GM19455 (cell line): ENCODE data around the gene UPK2.
"Not testable (repeated sequence)": the region's sequence is repeated elsewhere in the genome, so short reads cannot be mapped to it uniquely, and the experiment has no call there.

Experiments used
- ATAC-seq: cut with Tn5 transposase; IDR thresholded peaks from one replicate; pipeline ENCODE4 v1.9.1; 2021; ENCODE audit not compliant: unreplicated experiment

Gene UPK2

DNA sequence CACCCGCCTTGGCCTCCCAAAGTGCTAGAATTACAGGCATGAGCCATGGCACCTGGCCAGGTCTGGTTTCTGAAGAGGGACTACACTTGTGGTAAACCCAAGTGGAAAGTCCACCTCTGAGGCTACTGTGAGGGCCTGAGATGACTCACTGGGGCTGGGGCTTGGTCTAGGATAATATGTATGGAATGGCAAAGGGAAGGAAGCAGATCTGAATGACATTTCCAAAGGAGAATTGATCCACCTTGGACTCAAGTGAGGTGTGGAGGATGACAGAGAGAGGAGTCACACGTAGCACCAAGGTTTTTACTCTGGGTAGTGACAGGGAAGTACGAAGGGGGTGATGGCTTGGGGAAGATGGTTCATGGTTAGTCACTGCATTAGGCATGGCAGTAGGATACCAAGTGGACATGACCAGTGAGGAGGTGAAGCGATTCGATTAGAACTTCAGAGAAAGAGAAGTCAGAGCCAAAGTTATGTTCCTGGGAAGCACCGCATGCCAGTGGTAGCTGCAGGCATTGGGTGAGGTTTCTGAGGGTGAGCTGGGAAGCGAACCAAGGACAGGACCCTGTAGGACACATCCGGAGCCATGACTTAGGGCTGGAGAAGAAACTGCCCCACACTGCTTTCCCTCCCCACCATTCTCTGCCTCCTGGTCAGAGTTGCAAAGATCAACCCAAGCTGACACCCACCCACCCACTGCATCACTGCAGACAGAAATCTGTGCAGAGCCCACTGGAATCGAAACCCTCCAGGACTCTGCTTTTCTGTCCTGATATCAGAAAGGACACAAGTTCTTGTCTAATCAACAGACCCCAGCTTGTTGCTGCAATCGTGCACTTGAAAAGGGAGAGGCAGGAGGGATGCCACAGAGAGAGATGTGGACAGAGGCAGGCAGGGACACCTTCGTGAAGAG, 17.4 kb upstream of the UPK2 start:
- ATAC-seq = no peak

DNA sequence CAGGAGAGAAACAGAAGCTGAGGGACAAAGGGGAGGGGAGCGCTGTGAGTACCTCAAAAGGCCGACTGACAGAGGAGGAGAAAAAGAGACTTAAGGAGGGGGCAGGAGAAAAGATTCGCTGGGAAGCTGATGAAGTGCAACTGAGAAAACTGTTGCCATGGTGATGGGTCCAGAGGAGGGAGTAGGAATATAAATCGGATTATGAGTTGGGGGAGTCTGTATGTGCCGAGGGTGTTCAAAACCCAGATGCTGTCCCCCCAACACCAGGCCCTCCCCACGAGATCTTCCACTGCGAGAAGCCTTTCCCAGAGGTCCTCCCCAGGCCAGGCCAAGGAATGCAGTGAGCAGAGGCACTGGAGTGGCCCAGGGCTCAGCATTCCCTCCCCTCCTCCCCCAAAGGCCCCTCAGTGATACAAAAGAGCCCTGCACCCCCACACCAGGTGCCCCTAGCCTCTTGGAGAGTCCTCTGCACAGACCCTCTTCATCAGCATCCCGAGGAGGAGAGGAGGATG, 16.6 kb upstream of the UPK2 start:
- ATAC-seq = no peak

DNA sequence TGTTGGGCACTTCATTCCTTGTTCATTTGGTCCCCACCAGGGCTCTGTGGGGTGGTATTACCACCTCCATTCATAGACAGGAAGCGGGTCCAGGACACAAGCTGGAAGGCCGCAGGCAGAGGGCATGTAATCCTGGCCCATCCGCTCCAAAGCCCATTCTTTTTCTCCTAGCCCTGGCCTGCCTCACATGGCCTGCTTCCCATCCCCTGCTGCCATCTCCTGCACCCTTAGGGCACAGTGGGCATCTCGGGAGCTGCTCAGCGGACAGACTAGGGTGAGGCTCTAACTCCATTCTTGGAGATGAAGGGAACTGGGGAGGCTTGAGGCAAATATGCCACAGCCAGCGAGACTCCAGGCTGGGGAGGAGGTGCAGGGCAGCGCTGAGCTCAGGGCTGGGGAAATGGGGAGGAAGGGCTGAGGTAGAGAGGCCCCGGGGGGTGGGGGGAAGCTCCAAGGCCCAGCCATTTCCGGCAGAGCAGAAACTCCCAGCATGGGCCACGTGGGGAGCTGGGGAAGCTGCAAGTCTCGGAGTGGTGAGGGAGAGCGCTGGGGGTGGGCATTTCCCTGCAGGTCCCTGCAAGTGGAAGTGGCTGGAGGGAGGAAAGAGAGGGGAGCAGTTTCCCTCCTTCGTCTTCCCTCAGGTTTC, 16.0 kb upstream of the UPK2 start:
- ATAC-seq = no peak

DNA sequence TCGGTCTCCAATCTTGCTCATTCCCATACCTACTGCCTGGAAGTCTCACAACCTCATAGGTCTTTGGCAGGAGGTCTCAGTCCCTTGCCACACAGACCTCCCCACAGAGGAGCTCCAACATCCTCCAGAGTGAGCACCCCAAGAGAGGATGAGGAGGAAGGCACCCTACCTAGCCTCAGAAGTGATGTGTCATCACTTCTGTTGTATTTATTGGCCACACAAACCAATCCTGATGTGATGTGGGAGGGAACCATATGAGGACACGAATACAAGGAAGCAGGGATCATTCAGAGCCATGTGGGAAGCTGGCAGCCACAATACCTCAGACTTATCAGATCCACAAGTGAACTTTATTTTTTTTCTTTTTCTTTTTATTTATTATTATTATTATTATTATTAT, 9.0 kb upstream of the UPK2 start:
- no peak for ATAC-seq

DNA sequence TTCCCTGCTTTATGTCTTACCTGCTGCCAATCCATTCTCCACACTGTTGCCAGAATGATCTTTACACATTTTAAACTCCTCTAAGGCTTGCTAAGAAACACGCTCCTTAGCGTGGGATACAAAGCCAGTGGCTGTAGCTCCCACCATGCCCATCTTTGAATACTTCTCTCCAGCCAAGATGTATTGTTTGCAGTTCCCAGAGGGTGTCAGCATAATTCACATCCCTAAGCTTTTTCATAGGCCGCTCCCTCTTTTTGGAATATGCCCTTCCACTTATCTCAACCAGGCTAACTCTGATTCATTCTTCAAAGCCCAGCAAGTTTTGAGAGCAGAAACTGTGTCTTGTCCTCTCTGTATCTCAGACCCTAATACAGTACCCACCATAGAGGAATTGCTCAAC, 8.1 kb upstream of the UPK2 start:
- ATAC-seq = no peak

DNA sequence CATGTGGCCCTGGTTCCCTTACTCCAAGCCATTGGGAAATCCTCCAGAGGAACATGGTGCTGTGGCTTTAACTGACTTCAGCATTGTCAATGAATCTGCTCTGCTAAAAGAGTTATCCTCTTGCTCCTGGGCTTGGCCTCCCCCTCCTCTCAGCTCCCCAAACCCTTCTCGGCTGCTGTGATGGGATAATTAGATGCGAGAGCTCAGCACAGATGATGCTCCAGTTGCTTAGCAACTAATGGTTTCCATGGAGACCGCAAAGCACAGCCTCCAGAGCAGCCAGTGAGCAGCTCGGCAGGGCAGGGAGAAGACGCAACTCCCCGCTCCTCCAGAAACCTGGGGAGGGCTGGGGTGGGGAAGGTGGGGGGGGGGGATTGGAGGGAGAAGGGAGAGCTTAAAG, 2.8 kb upstream of the UPK2 start:
- no peak for ATAC-seq

DNA sequence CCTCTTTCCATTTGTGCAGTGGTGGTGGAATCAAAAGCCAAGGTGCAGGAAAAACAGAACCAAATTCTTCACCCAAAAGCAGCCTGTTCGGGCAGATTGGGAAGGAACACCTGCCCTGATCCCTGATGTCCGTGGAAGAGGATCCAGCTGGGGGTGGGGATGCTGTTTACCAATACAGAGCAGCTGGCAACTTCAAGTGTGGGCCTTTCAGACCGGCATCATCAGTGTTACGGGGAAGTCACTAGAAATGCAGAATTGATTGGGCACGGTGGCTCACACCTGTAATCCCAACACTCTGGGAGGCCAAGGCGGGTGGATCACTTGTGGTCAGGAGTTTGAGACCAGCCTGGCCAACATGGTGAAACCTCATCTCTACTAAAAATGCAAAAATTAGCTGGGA, 2.1 kb upstream of the UPK2 start:
- not testable (repeated sequence) for ATAC-seq

DNA sequence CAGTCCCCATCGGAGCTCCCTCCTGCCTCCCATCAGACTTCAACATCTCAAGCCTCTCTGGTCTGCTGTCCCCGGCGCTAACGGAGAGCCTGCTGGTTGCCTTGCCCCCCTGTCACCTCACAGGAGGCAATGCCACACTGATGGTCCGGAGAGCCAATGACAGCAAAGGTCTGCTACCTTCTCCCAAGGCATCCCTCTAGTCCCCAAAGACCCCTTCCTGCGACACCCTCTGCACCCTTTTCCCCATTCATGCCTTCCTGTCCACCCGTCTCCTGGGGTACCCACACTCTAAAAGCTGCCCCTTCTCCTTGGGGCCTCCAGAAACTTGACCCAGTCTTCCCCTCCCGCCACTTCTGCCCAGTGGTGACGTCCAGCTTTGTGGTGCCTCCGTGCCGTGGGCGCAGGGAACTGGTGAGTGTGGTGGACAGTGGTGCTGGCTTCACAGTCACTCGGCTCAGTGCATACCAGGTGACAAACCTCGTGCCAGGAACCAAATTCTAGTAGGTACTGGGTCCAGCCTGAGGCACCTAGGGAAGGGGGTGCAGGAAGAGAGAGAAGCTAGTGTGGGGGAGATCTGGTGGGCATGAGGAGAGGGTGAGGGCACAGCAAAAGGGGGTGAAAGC, 860 bp downstream of the UPK2 start:
- ATAC-seq = no peak

DNA sequence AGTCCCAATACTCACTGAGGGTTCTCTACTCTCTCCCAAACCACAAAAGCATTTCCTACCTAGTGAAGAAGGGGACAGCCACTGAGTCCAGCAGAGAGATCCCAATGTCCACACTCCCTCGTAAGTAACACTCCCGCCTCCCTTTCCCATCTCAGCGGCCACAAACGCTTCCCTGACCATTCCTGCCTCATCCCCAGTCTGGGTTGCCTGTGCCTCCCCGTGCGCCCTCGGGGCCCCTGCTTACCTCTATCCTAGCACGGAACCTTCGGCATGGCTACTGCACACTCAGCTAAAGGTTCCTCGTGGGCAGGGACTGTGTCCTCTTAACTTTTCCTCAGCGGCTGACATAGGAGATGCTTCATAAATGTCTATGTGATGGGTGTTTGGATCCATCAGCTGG, 1.5 kb downstream of the UPK2 start:
- ATAC-seq = no peak

DNA sequence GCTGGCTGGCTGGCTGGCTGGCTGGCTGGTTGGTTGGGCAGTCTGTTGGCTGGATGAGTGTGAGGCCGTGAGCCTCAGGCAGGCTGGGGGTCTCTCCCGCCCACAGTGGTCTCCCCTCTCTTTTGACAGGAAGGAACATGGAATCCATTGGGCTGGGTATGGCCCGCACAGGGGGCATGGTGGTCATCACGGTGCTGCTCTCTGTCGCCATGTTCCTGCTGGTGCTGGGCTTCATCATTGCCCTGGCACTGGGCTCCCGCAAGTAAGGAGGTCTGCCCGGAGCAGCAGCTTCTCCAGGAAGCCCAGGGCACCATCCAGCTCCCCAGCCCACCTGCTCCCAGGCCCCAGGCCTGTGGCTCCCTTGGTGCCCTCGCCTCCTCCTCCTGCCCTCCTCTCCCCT, 1.9 kb downstream of the UPK2 start:
- no peak for ATAC-seq

DNA sequence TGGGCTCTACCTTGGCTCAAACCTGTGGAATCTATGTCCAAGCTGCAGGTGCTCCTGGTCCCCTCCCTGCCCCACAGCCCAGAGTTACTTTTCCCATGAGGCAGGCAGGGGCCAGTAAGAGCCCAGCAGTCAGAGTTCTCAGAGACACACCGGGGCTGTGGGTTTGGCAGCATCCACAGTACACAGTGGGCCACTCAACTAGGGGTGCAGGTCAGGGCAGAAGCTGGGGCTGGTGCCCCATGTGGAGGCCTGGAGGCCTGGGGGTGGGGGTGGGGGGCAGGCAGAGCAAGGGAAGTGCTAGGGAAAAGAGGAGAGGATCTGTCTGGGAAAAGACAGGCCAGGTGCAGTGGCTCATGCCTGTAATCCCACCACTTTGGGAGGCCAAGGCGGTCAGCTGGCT, 2.5 kb downstream of the UPK2 start:
- no peak for ATAC-seq

DNA sequence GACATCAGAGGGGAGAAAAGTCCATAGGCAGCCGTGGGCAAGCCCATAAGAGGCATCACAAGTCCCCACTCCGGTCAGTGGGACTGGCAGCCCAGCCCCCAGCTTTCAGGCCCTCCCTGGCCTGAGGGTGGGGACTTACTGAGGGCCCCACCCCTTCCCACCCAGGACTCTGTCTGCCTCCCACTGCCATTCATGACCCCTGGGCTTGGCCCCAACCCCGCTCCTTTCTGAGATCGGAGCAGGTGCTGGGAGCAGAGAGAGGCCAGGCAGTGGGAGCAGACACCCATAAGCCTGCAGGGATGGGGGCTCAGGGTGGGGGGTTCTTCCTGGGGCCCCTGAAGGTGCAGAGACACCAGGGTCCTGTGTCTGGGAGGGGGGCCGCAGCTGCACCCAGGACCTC, 5.1 kb downstream of the UPK2 start:
- no peak for ATAC-seq

DNA sequence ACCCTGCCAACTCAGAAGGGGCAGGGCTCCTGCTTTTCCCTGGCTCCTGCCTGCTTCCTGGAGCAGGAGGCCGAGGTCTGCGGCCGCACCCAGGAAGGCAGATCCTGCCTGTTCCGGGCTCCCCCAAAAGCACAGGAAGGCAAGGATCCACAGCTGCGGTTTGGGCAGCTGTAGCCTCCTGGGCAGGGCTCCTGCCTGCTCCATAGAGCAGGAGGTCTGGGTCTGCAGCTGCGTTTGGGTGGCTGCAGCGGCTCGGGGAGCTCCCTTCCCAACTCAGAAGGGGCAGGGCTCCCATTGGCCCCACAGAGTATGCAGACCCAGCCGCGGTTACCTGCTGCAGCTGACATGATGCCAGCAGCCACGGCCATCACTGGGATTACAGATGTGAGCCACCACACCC, 5.5 kb downstream of the UPK2 start:
- no peak for ATAC-seq

DNA sequence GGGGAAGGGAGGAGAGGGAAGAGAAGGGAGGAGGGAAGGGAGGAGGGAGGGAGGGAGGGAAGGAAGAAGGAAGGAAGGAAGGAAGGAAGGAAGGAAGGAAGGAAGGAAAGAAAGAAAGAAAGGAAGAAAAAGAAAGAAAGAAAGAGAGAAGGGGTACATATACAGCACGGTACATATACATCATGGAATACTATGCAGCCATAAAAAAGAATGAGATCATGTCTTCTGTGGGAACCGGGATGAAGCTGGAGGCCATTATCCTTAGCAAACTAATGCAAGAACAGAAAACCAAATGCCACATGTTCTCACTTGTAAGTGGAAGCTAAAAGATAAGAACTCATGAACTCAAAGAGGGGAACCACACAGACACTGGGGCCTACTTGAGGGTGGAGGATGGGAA, 13.4 kb downstream of the UPK2 start:
- not testable (repeated sequence) for ATAC-seq

DNA sequence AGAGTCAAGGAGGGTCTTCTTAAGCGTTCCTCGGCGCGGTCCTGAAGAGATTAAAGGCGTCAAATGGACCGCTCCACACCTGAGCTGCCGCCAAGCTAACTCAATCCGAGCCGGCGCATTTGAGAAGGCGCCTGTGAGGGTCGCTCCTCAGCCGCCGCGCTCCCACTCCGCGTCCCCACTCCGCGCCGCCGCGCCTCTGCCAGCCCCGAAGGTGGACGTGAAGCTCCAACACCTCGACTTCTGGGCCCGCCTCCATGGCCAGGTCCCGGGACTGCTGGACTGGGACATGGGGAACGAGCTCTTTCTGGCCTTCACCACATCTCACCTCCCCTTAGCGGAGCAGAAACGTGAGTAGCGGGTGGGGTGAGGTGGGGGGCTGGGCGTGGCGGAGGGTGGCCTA, 15.5 kb downstream of the UPK2 start, which contains the start of gene FOXR1:
Gene FOXR1, plus strand, starts transcription at position 116 of the 400 bp plus-strand sequence. Its CDS starts 171 bp downstream, at position 287.
- no peak for ATAC-seq

DNA sequence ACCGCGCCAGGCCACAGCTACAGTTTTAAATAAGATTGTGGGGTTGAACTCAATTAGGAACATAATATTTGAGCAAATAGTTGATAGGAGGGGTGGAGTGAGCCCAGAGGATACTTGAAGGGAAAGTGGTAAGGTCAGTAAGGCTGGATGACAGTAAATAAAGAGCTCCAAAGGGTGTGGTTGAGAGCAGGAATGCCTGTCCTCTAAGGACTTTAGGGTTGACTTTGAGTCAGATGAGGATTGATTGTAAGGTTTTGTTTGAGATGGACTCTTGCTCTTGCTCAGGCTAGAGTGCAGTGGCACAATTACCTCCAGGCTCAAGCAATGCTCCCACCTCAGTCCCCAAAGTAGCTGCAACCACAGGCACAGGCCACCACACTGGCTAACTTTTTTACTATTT, 17.9 kb downstream of the UPK2 start:
- no peak for ATAC-seq

DNA sequence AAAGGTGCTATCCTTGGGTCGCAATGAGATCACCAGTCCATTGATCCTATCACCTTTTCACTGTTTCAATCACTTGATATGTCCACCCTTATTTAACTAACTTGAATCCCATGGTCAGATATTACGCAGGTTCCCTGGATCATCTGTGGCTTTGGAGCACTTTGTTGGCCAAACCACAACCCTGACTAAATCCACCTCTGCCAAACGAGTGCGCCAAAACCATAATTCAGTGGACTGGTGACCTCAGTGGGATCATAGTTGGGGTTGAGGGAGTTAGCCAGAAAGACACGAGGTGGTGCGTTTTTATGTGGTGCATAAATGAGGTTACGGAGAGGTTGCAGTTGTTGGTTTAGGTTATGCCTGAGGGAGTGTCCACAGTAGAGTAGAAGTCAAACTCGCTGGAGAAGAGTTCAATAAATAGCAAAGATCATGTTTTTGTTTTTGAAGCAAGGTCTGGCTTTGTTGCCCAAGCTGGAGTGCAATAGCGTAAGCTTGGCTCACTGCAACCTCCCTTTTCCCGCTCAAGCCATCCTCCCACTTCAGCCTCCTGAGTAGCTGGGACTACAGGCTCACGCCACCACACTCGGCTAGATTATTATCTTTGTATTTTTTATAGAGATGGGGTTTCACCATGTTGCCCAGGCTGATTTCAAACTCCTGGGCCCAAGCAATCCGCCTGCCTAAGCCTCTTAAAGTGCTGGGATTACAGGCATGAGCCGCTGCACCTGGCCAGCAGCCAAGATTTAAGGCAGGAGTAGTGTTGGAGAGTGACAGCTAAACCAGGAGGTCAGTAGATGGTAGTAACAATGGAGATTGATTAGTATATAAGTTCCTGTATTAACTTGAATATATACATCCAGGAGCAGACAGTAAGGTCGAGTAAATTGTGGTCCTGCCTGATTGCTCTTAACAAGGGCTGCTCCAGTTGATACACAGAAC, 19.9 kb downstream of the UPK2 start:
- no peak for ATAC-seq

DNA sequence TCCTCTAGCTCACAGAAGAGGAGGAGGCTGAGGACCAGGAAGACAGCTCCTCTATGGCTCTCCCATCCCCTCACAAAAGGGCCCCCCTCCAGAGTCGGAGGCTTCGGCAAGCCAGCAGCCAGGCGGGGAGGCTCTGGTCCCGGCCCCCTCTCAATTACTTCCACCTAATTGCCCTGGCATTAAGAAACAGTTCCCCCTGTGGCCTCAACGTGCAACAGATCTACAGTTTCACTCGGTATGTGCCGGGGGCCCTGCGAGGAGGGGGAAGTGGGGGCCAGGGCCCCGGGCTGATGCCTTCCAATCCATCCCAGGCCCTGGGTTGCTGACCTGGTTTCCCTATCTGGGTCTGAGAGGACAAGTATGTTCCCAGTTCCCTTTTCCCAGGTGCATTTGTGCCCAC, 23.3 kb downstream of the UPK2 start:
- ATAC-seq = no peak

DNA sequence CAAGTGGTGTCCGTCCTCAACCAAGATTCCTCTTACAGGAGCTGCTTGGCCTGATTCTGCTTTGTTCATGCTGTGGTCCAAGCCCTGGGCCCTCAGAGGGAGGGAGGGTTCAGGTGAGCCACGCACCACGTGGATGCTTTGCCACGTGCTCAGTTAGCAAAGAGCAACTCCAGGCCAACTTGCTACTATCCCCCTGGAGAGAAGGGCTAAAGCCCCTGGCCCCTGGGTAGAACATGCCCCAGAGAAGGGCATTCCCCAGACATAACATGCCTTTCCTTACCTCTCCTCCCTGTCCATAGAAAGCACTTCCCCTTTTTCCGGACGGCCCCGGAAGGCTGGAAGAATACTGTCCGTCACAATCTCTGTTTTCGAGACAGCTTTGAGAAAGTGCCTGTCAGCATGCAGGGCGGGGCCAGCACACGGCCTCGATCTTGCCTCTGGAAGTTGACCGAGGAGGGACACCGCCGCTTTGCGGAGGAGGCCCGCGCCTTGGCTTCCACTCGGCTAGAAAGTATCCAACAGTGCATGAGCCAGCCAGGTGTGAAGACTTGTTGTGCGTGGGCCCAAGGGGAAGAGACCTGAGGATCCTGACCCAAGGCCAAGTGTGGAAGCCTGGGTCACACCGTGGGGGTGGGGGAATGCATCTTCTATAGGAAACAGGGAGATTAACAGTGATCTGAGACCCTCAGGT, 24.2 kb downstream of the UPK2 start:
- no peak for ATAC-seq

DNA sequence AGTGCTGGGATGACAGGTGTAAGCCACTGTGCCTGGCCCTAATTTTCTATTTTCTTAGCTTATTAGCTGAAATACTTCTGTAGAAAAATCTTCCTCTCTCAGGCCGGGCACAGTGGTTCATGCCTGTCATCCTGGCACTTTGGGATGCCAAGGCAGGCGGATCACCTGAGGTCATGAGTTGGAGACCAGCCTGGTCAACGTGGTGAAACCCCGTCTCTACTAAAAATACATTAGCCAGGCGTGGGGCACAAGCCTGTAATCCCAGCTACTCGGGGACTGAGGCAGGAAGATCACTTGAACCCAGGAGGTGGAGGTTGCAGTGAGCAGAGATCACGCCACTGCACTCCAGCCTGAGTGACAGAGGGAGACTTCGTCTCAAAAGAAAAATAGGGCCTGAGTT, 28.2 kb downstream of the UPK2 start:
- ATAC-seq = not testable (repeated sequence)
